Parathyroid adenoma (tissue), 2 donors: ENCODE measurements around the gene PSEN1.
"Not testable (repeated sequence)": the region's sequence is repeated elsewhere in the genome, so short reads cannot be mapped to it uniquely, and the experiment has no call there.

Experiments used
- H2AFZ ChIP-seq: fragments of 300-600 bp; sonication (generic); one replicate; pipeline ENCODE4 v1.7.0; 2017; ENCODE audit warnings: antibody characterized with exemption, mild to moderate bottlenecking
- H3K27ac ChIP-seq: fragments of 300-600 bp; sonication (generic); one replicate; pipeline ENCODE4 v1.7.0; 2017
- H3K27me3 ChIP-seq: fragments of 300-600 bp; sonication (generic); one replicate; pipeline ENCODE4 v1.7.0; 2017; ENCODE audit warnings: low read length; ENCODE audit not compliant: control insufficient read depth, insufficient read depth
- H3K36me3 ChIP-seq: fragments of 300-600 bp; sonication (generic); one replicate; pipeline ENCODE4 v1.7.0; 2017; ENCODE audit warnings: low read length; ENCODE audit not compliant: control insufficient read depth, insufficient read depth
- H3K4me1 ChIP-seq: fragments of 300-600 bp; sonication (generic); one replicate; pipeline ENCODE4 v1.7.0; 2017; ENCODE audit warnings: control low read depth
- H3K4me2 ChIP-seq: fragments of 300-600 bp; sonication (generic); one replicate; pipeline ENCODE4 v1.7.0; 2017; ENCODE audit warnings: low read length
- H3K4me3 ChIP-seq: fragments of 300-600 bp; sonication (generic); one replicate; pipeline ENCODE4 v1.7.0; 2017; ENCODE audit warnings: low read depth, low read length
- H3K79me2 ChIP-seq: fragments of 300-600 bp; sonication (generic); one replicate; pipeline ENCODE4 v1.7.0; 2017; ENCODE audit warnings: control low read depth
- H3K9ac ChIP-seq: fragments of 300-600 bp; sonication (generic); one replicate; pipeline ENCODE4 v1.7.0; 2017; ENCODE audit warnings: mild to moderate bottlenecking
- H3K9me3 ChIP-seq: fragments of 300-600 bp; sonication (generic); one replicate; pipeline ENCODE4 v1.7.0; 2017; ENCODE audit warnings: low read length; ENCODE audit not compliant: control insufficient read depth
- TF ChIP-seq, protein P1 (sequence below): fragments of 300-600 bp; sonication (generic); IDR thresholded peaks from one replicate; pipeline ENCODE4 v1.7.0; 2017; ENCODE audit warnings: antibody characterized with exemption, mild to moderate bottlenecking
- donor health status: primary hyperparathyroidism.

The PSEN1 gene

DNA sequence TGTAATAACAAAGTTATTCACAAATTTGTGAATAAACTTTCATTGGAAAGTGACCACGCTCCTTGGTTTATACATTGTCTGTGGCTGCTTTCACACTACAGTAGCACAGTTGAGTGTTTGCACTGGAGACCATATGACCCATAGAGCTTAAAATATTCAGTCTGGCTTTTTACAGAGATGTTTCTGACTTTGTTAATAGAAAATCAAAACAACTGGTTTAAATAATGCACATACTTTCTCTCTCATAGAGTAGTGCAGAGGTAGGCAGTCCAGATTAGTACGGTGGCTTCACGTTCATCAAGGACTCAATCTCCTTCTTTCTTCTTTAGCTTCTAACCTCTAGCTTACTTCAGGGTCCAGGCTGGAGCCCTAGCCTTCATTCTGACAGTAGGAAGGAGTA lies 36.2 kb downstream of the PSEN1 start:
- Histone ChIP-seq H3K27me3 (no peaks in the 10 kb centered on the region), H2AFZ (no peak overlapping the region), H3K4me3 (no peak overlapping the region), H3K9ac (no peak overlapping the region), H3K79me2 (peaks cover 2% of the 10 kb centered on the region), H3K4me2 (no peak overlapping the region), H3K36me3 (no peaks in the 10 kb centered on the region), H3K27ac (no peak overlapping the region), H3K4me1 (peaks cover 6% of the 10 kb centered on the region), H3K9me3 (no peaks in the 10 kb centered on the region)
- TF ChIP-seq, protein P1, sequence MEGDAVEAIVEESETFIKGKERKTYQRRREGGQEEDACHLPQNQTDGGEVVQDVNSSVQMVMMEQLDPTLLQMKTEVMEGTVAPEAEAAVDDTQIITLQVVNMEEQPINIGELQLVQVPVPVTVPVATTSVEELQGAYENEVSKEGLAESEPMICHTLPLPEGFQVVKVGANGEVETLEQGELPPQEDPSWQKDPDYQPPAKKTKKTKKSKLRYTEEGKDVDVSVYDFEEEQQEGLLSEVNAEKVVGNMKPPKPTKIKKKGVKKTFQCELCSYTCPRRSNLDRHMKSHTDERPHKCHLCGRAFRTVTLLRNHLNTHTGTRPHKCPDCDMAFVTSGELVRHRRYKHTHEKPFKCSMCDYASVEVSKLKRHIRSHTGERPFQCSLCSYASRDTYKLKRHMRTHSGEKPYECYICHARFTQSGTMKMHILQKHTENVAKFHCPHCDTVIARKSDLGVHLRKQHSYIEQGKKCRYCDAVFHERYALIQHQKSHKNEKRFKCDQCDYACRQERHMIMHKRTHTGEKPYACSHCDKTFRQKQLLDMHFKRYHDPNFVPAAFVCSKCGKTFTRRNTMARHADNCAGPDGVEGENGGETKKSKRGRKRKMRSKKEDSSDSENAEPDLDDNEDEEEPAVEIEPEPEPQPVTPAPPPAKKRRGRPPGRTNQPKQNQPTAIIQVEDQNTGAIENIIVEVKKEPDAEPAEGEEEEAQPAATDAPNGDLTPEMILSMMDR: no peak

DNA sequence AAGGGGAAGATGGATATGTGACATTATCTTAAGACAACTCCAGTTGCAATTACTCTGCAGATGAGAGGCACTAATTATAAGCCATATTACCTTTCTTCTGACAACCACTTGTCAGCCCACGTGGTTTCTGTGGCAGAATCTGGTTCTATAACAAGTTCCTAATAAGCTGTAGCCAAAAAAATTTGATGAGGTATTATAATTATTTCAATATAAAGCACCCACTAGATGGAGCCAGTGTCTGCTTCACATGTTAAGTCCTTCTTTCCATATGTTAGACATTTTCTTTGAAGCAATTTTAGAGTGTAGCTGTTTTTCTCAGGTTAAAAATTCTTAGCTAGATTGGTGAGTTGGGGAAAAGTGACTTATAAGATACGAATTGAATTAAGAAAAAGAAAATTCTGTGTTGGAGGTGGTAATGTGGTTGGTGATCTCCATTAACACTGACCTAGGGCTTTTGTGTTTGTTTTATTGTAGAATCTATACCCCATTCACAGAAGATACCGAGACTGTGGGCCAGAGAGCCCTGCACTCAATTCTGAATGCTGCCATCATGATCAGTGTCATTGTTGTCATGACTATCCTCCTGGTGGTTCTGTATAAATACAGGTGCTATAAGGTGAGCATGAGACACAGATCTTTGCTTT lies 36.9 kb downstream of the PSEN1 start:
- H2AFZ ChIP-seq: no peak overlapping the region
- H3K27ac ChIP-seq: no peak overlapping the region
- H3K9ac ChIP-seq: no peak overlapping the region
- no peaks in the 10 kb centered on the region for H3K27me3 ChIP-seq
- H3K36me3 ChIP-seq: no peaks in the 10 kb centered on the region
- TF ChIP-seq, protein P1: peak; percentile 23
- no peak overlapping the region for H3K4me3 ChIP-seq
- peaks cover 6% of the 10 kb centered on the region for H3K4me1 ChIP-seq
- H3K9me3 ChIP-seq: no peaks in the 10 kb centered on the region
- no peak overlapping the region for H3K4me2 ChIP-seq
- H3K79me2 ChIP-seq: peaks cover 2% of the 10 kb centered on the region

DNA sequence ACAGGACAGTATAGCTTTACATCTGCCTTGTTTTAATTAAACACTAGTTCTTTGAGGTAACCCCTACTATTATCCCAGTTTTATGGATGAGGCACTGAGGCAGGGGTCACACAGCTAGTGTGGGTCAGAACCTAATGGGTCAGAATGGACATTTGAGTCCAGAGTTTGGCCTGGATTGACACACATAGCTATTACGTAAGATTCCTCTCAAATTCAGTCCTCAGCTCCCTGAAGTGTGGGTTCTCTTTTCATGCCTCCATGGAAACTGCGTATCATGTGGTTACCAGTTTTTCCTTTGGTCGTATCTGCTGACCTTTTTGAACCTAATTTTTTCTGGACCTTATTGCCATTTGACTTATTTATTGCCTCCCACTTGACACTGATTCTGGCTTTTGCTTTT lies 40.4 kb downstream of the PSEN1 start:
- no peak overlapping the region for H3K4me3 ChIP-seq
- TF ChIP-seq, protein P1: no peak
- no peaks in the 10 kb centered on the region for H3K9me3 ChIP-seq
- no peak overlapping the region for H3K9ac ChIP-seq
- H3K36me3 ChIP-seq: no peaks in the 10 kb centered on the region
- peaks cover under 1% of the 10 kb centered on the region for H3K79me2 ChIP-seq
- no peaks in the 10 kb centered on the region for H3K27me3 ChIP-seq
- H3K4me1 ChIP-seq: peaks cover 6% of the 10 kb centered on the region
- no peak overlapping the region for H3K4me2 ChIP-seq
- H3K27ac ChIP-seq: no peak overlapping the region
- no peak overlapping the region for H2AFZ ChIP-seq

DNA sequence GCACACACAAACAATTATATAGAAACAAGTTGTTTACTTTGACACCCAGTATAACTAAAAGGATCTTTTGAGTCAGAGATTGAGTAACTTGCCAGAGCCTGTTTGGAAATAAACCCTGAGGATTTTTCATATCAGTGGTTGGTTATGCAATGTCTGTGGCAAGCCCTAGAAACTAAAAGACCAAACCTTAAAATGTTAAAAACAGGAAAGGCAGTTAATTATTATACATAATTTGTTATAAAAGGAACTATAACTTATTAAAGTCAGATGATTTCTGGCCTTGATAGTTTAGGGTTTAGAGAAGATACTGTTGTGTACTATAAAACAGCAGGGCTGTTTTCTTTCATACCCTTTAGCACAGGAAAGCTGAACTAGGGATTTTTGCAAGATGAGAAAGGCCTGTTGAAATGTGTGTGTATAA lies 44.1 kb downstream of the PSEN1 start:
- no peak overlapping the region for H2AFZ ChIP-seq
- no peak overlapping the region for H3K4me3 ChIP-seq
- no peak overlapping the region for H3K27ac ChIP-seq
- H3K9ac ChIP-seq: no peak overlapping the region
- no peak overlapping the region for H3K4me2 ChIP-seq
- TF ChIP-seq, protein P1: no peak
- peaks cover 2% of the 10 kb centered on the region for H3K79me2 ChIP-seq
- H3K9me3 ChIP-seq: no peaks in the 10 kb centered on the region
- no peaks in the 10 kb centered on the region for H3K36me3 ChIP-seq
- H3K4me1 ChIP-seq: peaks cover 6% of the 10 kb centered on the region
- no peaks in the 10 kb centered on the region for H3K27me3 ChIP-seq

DNA sequence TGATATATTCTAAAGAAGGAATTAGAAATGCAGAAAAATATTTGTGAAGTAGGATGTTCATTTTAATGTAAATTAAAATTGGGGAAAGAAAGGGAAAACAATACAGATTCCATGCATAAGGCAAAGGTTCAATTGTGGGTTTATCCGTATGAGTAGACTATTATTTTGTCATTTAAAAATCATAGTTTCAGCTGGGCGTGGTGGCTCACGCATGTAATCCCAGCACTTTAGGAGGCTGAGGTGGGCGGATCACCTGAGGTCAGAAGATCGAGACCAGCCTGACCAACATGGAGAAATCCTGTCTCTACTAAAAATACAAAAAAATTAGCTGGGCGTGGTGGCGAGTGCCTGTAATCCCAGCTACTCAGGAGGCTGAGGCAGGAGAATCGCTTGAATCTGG lies 44.7 kb downstream of the PSEN1 start:
- not testable (repeated sequence) for H2AFZ ChIP-seq, H3K4me3 ChIP-seq, H3K27me3 ChIP-seq, H3K79me2 ChIP-seq, H3K36me3 ChIP-seq, H3K9ac ChIP-seq, H3K9me3 ChIP-seq, H3K4me1 ChIP-seq, H3K4me2 ChIP-seq, H3K27ac ChIP-seq
